Right lobe of liver (tissue), 6 donors: ENCODE measurements around the gene CDCA7L. TPM values are rescaled to one million over a fixed set of nuclear protein-coding genes. Genes with fewer than 3 reads are reported as not detected.

Experiments
- ATAC-seq, 4 donors: fragments of 200-7000 bp; cut with Tn5 transposase; one replicate each; pipeline ENCODE4 v1.9.1; 2020; ENCODE audit warnings: mild to moderate bottlenecking in 4 of 4, moderate library complexity in 4 of 4
- DNase-seq, 3 donors: peaks; one replicate each; pipeline ENCODE4 v3.0.0-alpha.2; 2020
- H3K27ac ChIP-seq, 3 donors: fragments of 200-600 bp; one replicate each; pipeline ENCODE4 v1.8.0; 2022
- H3K27me3 ChIP-seq, 2 donors: fragments of 200-600 bp; one replicate each; pipeline ENCODE4 v1.8.0; 2022
- H3K36me3 ChIP-seq, 4 donors: fragments of 200-600 bp; sonication (generic) in 1 of 4; one replicate each; pipeline versions ENCODE4 v1.5.1 to v1.8.0; 2017 to 2022; ENCODE audit warnings: control low read depth in 1 of 4
- H3K4me1 ChIP-seq, 4 donors: fragments of 200-600 bp; sonication (generic) in 1 of 4; one replicate each; pipeline versions ENCODE4 v1.5.1 to v1.8.0; 2017 to 2022; ENCODE audit warnings: control low read depth in 1 of 4
- H3K4me3 ChIP-seq, 3 donors: fragments of 200-600 bp; one replicate each; pipeline ENCODE4 v1.8.0; 2022
- H3K9me3 ChIP-seq, 4 donors: fragments of 200-600 bp; sonication (generic) in 1 of 4; one replicate each; pipeline versions ENCODE4 v1.5.1 to v1.8.0; 2017 to 2022; ENCODE audit warnings: control low read depth in 1 of 4
- POLR2A ChIP-seq: fragments of 450-650 bp; IDR thresholded peaks from one replicate; pipeline ENCODE4 v1.6.1; 2017; ENCODE audit warnings: antibody characterized with exemption, mild to moderate bottlenecking
- WGBS: methylation state at CpG from one replicate; pipeline ENCODE4 v1.1.6; 2018; ENCODE audit warnings: low coverage, low lambda C conversion rate; ENCODE audit not compliant: insufficient coverage; ENCODE audit errors: missing lambda C conversion rate; 5-methylcytosine and 5-hydroxymethylcytosine counted together
- intact Hi-C, 2 donors: fragments of 100-400 bp; cut with DNase I; formaldehyde crosslinking; loops; one replicate each; pipeline versions ENCODE4 v1.11.2 to v1.14.1; 2022
- total RNA-seq, 6 experiments: library from RNA; depleted of rRNA in 2 of 6; stranded (reverse); fragments of >200 nt in 2 of 6; fragmentation: NEBNext Ultra II Directional in 3 of 6; extraction: Animal tissue kit (Norgen Biotek cat#: 25700) in 3 of 6; gene quantifications; one replicate each; pipeline versions ENCODE4 v1.1.0 to v1.2.4, GENCODE V29; 2016 to 2023
- TF ChIP-seq, protein P1 (sequence below), 4 donors: fragments of 200-600 bp in 3 of 4; fragments of 450-650 bp in 1 of 4; IDR thresholded peaks; one replicate each; pipeline versions ENCODE4 v1.5.1 to v1.8.0; 2016 to 2022; ENCODE audit warnings: antibody characterized with exemption in 4 of 4, mild to moderate bottlenecking in 2 of 4
- donor health status: DM: no; HTN: yes; CAD: no.
- donor health status: DM: no; HTN: no; CAD: no.
- donor health status: DM: no; HTN: no; CAD: no.
- donor health status: DM: no; HTN: yes; CAD: no.
- donor health status: DM: no; HTN: yes; CAD: no.

The CDCA7L gene
- total RNA-seq, 6 experiments from 2014 or later: 3.3 to 6.0 (median 4.3) TPM

DNA sequence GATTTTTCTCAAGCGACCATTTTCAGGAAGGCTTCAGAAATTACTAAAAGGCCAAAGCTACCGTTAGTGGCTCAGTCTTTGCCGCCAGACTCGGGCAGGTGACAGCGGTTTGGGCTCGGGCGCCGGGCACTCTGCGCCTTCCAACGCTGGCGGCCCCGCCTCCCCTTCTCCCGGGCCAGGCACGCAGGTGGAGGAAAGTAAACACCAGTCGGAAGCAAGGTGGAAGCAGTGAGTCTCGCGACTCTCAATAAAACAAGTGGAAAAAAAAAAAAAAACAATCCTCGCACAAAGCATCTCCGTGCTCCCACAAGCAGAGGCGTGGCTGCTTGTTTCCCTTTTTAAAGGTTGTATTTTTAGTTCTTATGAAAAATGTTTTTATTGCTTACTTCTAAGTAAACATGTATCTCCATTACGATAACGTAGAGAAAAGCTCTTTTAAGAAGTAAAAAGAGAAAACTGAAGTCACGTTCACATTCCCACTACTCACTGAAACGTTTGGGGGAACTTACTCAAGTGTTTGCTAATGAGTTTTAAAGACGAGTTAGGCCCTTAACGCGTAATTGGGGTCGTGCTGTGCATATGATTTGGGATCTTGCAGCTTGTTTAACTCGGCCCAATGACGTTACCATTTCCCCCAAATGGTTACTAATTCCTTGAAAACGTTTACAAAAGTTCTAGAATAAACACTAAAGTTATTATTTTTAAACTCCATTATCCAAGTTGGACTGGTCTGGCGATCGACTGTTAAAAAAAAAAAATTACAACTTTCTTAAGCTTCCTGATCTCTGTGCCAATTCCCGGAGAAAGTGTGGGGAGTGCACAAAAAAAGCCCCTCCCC is 864 bp downstream of the CDCA7L start:
- DNase-seq (peak; percentile 79 to 89 (median 86)), ATAC-seq (peak; percentile 62 to 71 (median 67))
- Histone ChIP-seq H3K27ac (peak overlapping the region; percentile 62 to 92 (median 91)), H3K4me3 (peak overlapping the region; percentile 60 to 78 (median 65)), H3K9me3 (no peaks in the 10 kb centered on the region), H3K36me3 (no peaks in the 10 kb centered on the region), H3K4me1 (peaks cover 0 to 13% (median 6%) of the 10 kb centered on the region in 4 donors), H3K27me3 (no peaks in the 10 kb centered on the region)
- TF ChIP-seq POLR2A: no peak
- TF ChIP-seq, protein P1, sequence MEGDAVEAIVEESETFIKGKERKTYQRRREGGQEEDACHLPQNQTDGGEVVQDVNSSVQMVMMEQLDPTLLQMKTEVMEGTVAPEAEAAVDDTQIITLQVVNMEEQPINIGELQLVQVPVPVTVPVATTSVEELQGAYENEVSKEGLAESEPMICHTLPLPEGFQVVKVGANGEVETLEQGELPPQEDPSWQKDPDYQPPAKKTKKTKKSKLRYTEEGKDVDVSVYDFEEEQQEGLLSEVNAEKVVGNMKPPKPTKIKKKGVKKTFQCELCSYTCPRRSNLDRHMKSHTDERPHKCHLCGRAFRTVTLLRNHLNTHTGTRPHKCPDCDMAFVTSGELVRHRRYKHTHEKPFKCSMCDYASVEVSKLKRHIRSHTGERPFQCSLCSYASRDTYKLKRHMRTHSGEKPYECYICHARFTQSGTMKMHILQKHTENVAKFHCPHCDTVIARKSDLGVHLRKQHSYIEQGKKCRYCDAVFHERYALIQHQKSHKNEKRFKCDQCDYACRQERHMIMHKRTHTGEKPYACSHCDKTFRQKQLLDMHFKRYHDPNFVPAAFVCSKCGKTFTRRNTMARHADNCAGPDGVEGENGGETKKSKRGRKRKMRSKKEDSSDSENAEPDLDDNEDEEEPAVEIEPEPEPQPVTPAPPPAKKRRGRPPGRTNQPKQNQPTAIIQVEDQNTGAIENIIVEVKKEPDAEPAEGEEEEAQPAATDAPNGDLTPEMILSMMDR (IDR thresholded peaks at IDR 0.05): no peak
- intact Hi-C loops: no loop called here
- under 1% methylated on average over 34 of the region's 34 CpGs for whole genome bisulfite sequencing

DNA sequence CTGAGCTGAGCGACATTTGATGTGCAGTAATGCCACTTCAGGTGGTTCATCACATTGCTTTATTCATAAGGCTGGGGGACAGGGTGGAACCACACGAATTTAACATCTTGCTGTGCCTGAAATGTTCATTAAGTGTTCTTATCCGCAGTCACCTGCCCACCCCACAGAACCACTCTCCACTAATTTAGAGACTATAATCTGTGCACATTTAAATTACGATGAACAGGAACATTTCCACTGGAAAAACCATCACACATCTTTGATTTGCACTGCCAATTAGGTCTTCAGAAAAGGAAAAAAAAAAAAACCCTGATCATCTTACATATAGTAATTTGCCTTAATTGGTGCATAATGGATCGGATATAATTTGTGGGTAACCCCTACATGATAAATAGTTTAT is 2.3 kb downstream of the CDCA7L start:
- no peaks in the 10 kb centered on the region for H3K27me3 ChIP-seq
- 88% methylated on average over 3 of the region's 5 CpGs for WGBS
- intact Hi-C loops: no loop called here
- no peak for DNase-seq
- TF ChIP-seq, protein P1 (IDR thresholded peaks at IDR 0.05): no peak
- TF ChIP-seq POLR2A: no peak
- ATAC-seq: no peak
- no peaks in the 10 kb centered on the region for H3K9me3 ChIP-seq
- H3K4me1 ChIP-seq: peaks cover 0 to 13% (median 6%) of the 10 kb centered on the region in 4 donors
- no peaks in the 10 kb centered on the region for H3K36me3 ChIP-seq
- no peak overlapping the region for H3K4me3 ChIP-seq
- no peak overlapping the region for H3K27ac ChIP-seq

DNA sequence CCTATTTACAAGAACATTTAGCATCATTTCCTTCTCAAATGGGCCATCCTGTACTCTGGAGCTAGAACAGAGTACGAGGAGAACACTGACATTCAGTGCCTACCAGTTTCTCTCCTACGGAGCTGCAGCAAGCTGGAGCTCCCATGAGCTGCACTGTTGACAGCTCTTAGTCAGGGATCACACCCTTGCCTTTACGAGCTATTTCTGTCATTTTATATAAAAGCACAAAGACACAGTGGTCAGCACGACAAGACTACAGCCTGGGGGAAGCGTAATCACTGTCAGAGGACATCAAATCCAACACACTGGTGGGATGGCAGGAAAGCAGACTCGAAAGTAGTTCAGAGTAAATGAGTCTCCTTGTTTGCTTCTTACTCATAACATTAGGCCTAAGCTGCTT is 2.7 kb downstream of the CDCA7L start:
- H3K36me3 ChIP-seq: no peaks in the 10 kb centered on the region
- no peaks in the 10 kb centered on the region for H3K9me3 ChIP-seq
- DNase-seq (no peak), ATAC-seq (no peak)
- no peak overlapping the region for H3K4me3 ChIP-seq
- 72% methylated on average over 6 of the region's 6 CpGs for WGBS
- H3K27me3 ChIP-seq: no peaks in the 10 kb centered on the region
- peaks cover 0 to 13% (median 6%) of the 10 kb centered on the region in 4 donors for H3K4me1 ChIP-seq
- TF ChIP-seq POLR2A: no peak
- TF ChIP-seq, protein P1 (IDR thresholded peaks at IDR 0.05): no peak
- no peak overlapping the region for H3K27ac ChIP-seq
- intact Hi-C loops: no loop called here

DNA sequence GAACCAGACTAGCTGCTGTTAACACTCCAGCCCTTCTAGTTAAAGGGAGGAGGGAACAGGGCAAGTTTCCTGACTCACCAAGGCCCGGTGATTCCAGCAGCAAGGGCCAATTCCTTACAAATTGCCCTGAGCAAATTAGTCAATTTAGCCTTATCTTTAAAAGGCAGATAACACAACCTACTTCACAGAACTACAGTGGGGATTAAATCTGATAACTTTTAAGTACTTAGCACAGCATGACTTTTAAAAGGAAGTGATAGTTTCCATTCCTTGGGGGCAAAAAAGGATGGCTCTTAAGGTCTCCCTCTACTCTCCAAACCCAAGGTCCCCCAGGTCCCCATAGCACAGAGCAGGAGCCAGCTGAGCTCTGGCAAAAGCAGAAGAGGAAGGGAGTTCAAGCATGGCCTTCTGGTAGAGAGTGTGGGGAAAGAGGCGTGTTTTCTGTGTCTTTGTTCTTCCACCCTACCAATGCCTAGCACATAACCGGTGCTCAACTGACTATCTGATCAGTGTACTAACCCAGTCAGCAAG is 4.0 kb downstream of the CDCA7L start:
- no peak for TF ChIP-seq POLR2A
- TF ChIP-seq, protein P1 (IDR thresholded peaks at IDR 0.05): no peak
- Histone ChIP-seq H3K27ac (no peak overlapping the region), H3K36me3 (no peaks in the 10 kb centered on the region), H3K4me1 (peaks cover 0 to 10% (median 4%) of the 10 kb centered on the region in 4 donors), H3K9me3 (no peaks in the 10 kb centered on the region), H3K27me3 (no peaks in the 10 kb centered on the region), H3K4me3 (no peak overlapping the region)
- WGBS: 39% methylated on average over 3 of the region's 3 CpGs
- intact Hi-C loops: no loop called here
- DNase-seq (no peak), ATAC-seq (no peak)
